Fibroblast of pulmonary artery (primary cell): Measurements from ENCODE around the gene FAM210A.

Experiments
- DNase-seq: peaks from one replicate; pipeline ENCODE4 v3.0.0-alpha.2; 2010; ENCODE audit warnings: low read depth
- H3K4me3 ChIP-seq: replicated peaks from 2 replicates; pipeline ENCODE4 v1.5.1; 2011; ENCODE audit warnings: low read depth, mild to moderate bottlenecking, control low read depth, low read length, moderate library complexity
- CTCF ChIP-seq: IDR thresholded peaks from 2 replicates; pipeline ENCODE4 v1.5.1; 2011; ENCODE audit warnings: mild to moderate bottlenecking, control low read depth, low read length, inconsistent platforms; ENCODE audit errors: missing control alignments

FAM210A gene

GRCh38 chr18:13726232-13726971, at the start of gene FAM210A, which contains the start of gene RNMT:
TSS of gene FAM210A (minus strand) at chr18:13726558. CDS start at chr18:13682077, 44,481 bp downstream.
TSS of gene RNMT (plus strand) at chr18:13726673. CDS start at chr18:13731518, 4,845 bp downstream.
- no peak for TF ChIP-seq CTCF
- H3K4me3 ChIP-seq = peak within 1 kb of the TSS; percentile 91
- peak; percentile 98 for DNase-seq

GRCh38 chr18:13775058-13775457, 48.7 kb upstream of the FAM210A start:
- H3K4me3 ChIP-seq = no peak overlapping the region
- no peak for DNase-seq
- TF ChIP-seq CTCF = no peak

- no peak for DNase-seq
- TF ChIP-seq CTCF = no peak
- H3K4me3 ChIP-seq = no peak overlapping the region
Measured at GRCh38 chr18:13762690-13763439, 36.5 kb upstream of the FAM210A start.

GRCh38 chr18:13760047-13760446, 33.7 kb upstream of the FAM210A start:
- no peak overlapping the region for H3K4me3 ChIP-seq
- TF ChIP-seq CTCF = no peak
- DNase-seq = no peak

GRCh38 chr18:13758622-13759021, 32.3 kb upstream of the FAM210A start:
- no peak for DNase-seq
- TF ChIP-seq CTCF = no peak
- no peak overlapping the region for H3K4me3 ChIP-seq

- TF ChIP-seq CTCF = no peak
- no peak for DNase-seq
- no peak overlapping the region for H3K4me3 ChIP-seq
Measured at GRCh38 chr18:13756671-13757070, 30.3 kb upstream of the FAM210A start.
